Body of pancreas (tissue), 4 donors: ENCODE measurements around the gene LTB.

Experiments
- POLR2A ChIP-seq, 3 donors: fragments of 450-650 bp; IDR thresholded peaks; one replicate each; pipeline ENCODE4 v1.6.1; 2016; ENCODE audit warnings: antibody characterized with exemption in 3 of 3, mild to moderate bottlenecking in 2 of 3
- TF ChIP-seq, protein P1 (sequence below), 7 experiments: fragments of 450-650 bp in 4 of 7; fragments of 200-600 bp in 3 of 7; sonication (generic) in 3 of 7; IDR thresholded peaks; one replicate each; pipeline ENCODE4 v1.5.1; 2016 to 2019; ENCODE audit warnings: antibody characterized with exemption in 7 of 7

- TF ChIP-seq, protein P1, sequence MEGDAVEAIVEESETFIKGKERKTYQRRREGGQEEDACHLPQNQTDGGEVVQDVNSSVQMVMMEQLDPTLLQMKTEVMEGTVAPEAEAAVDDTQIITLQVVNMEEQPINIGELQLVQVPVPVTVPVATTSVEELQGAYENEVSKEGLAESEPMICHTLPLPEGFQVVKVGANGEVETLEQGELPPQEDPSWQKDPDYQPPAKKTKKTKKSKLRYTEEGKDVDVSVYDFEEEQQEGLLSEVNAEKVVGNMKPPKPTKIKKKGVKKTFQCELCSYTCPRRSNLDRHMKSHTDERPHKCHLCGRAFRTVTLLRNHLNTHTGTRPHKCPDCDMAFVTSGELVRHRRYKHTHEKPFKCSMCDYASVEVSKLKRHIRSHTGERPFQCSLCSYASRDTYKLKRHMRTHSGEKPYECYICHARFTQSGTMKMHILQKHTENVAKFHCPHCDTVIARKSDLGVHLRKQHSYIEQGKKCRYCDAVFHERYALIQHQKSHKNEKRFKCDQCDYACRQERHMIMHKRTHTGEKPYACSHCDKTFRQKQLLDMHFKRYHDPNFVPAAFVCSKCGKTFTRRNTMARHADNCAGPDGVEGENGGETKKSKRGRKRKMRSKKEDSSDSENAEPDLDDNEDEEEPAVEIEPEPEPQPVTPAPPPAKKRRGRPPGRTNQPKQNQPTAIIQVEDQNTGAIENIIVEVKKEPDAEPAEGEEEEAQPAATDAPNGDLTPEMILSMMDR (IDR thresholded peaks at IDR 0.05), result no peak
- no peak for TF ChIP-seq POLR2A (IDR thresholded peaks at IDR 0.05)
These were observed 4.5 kb upstream of the LTB start for GRCh38 chr6:31586599-31587281.
